ENCODE measurements around the gene HOXC6. TPM values are rescaled to one million over a fixed set of nuclear protein-coding genes. Genes with fewer than 3 reads are reported as not detected.

The HOXC6 gene
- polyA plus RNA-seq, 1 donor, result 13.6 TPM

- no peak for DNase-seq
- WGBS (ENCODE audit: insufficient coverage, low lambda C conversion rate), result 90% methylated on average over 2 of the region's 3 CpGs
- Histone ChIP-seq H3K4me3 (ENCODE audit: low read length) (no peak overlapping the region), H3K27me3 (ENCODE audit: control insufficient read depth, insufficient read depth, low read length) (peaks cover 96% of the 10 kb centered on the region), H3K27ac (ENCODE audit: low read length) (no peak overlapping the region), H3K36me3 (ENCODE audit: control insufficient read depth, insufficient read depth, low read length) (no peaks in the 10 kb centered on the region), H3K4me1 (ENCODE audit: control insufficient read depth, insufficient read depth, low read length) (peaks cover 36% of the 10 kb centered on the region), H3K9me3 (ENCODE audit: control insufficient read depth, low read depth, low read length) (peaks cover 11% of the 10 kb centered on the region)
Observed at GRCh38 chr12:54003625-54004024, 24.6 kb upstream of the HOXC6 start.

- Histone ChIP-seq H3K27me3 (ENCODE audit: control insufficient read depth, insufficient read depth, low read length) (peaks cover 95% of the 10 kb centered on the region), H3K4me3 (ENCODE audit: low read length) (no peak overlapping the region), H3K9me3 (ENCODE audit: control insufficient read depth, low read depth, low read length) (peaks cover 12% of the 10 kb centered on the region), H3K4me1 (ENCODE audit: control insufficient read depth, insufficient read depth, low read length) (peaks cover 38% of the 10 kb centered on the region), H3K36me3 (ENCODE audit: control insufficient read depth, insufficient read depth, low read length) (no peaks in the 10 kb centered on the region), H3K27ac (ENCODE audit: low read length) (no peak overlapping the region)
- DNase-seq, result no peak
- 91% methylated on average over 6 of the region's 20 CpGs for WGBS (ENCODE audit: insufficient coverage, low lambda C conversion rate)
Observed at GRCh38 chr12:54004063-54004840, 24.0 kb upstream of the HOXC6 start.

GRCh38 chr12:54004841-54005530, 23.3 kb upstream of the HOXC6 start:
- DNase-seq, result no peak
- Histone ChIP-seq H3K4me3 (ENCODE audit: low read length) (peak overlapping the region; percentile 12), H3K36me3 (ENCODE audit: control insufficient read depth, insufficient read depth, low read length) (no peaks in the 10 kb centered on the region), H3K9me3 (ENCODE audit: control insufficient read depth, low read depth, low read length) (peaks cover 11% of the 10 kb centered on the region), H3K27me3 (ENCODE audit: control insufficient read depth, insufficient read depth, low read length) (peaks cover 95% of the 10 kb centered on the region), H3K27ac (ENCODE audit: low read length) (no peak overlapping the region), H3K4me1 (ENCODE audit: control insufficient read depth, insufficient read depth, low read length) (peaks cover 42% of the 10 kb centered on the region)
- WGBS (ENCODE audit: insufficient coverage, low lambda C conversion rate), result no CpG with 5 or more reads among the region's 31 CpGs

- Histone ChIP-seq H3K36me3 (ENCODE audit: control insufficient read depth, insufficient read depth, low read length) (no peaks in the 10 kb centered on the region), H3K27ac (ENCODE audit: low read length) (no peak overlapping the region), H3K27me3 (ENCODE audit: control insufficient read depth, insufficient read depth, low read length) (peaks cover 95% of the 10 kb centered on the region), H3K4me3 (ENCODE audit: low read length) (peak overlapping the region; percentile 12), H3K4me1 (ENCODE audit: control insufficient read depth, insufficient read depth, low read length) (peaks cover 46% of the 10 kb centered on the region), H3K9me3 (ENCODE audit: control insufficient read depth, low read depth, low read length) (peaks cover 11% of the 10 kb centered on the region)
- no peak for DNase-seq
- no CpG with 5 or more reads among the region's 26 CpGs for WGBS (ENCODE audit: insufficient coverage, low lambda C conversion rate)
Observed at GRCh38 chr12:54005531-54005852, 22.7 kb upstream of the HOXC6 start.

- Histone ChIP-seq H3K9me3 (ENCODE audit: control insufficient read depth, low read depth, low read length) (peaks cover 9% of the 10 kb centered on the region), H3K4me1 (ENCODE audit: control insufficient read depth, insufficient read depth, low read length) (peaks cover 50% of the 10 kb centered on the region), H3K27me3 (ENCODE audit: control insufficient read depth, insufficient read depth, low read length) (peaks cover 95% of the 10 kb centered on the region), H3K4me3 (ENCODE audit: low read length) (peak overlapping the region; percentile 41), H3K27ac (ENCODE audit: low read length) (no peak overlapping the region), H3K36me3 (ENCODE audit: control insufficient read depth, insufficient read depth, low read length) (no peaks in the 10 kb centered on the region)
- DNase-seq, result peak; percentile 73 to 79
- 10% methylated on average over 8 of the region's 39 CpGs for WGBS (ENCODE audit: insufficient coverage, low lambda C conversion rate)
Observed at GRCh38 chr12:54005853-54006558, 22.2 kb upstream of the HOXC6 start.

- H3K4me1 ChIP-seq (ENCODE audit: control insufficient read depth, insufficient read depth, low read length), result peaks cover 56% of the 10 kb centered on the region
- H3K27me3 ChIP-seq (ENCODE audit: control insufficient read depth, insufficient read depth, low read length), result peaks cover 94% of the 10 kb centered on the region
- no CpG with 5 or more reads among the region's 22 CpGs for whole genome bisulfite sequencing (ENCODE audit: insufficient coverage, low lambda C conversion rate)
- DNase-seq, result peak in 1 of 2 donors; percentile 77
- no peaks in the 10 kb centered on the region for H3K36me3 ChIP-seq (ENCODE audit: control insufficient read depth, insufficient read depth, low read length)
- H3K4me3 ChIP-seq (ENCODE audit: low read length), result peak overlapping the region; percentile 41
- no peak overlapping the region for H3K27ac ChIP-seq (ENCODE audit: low read length)
- H3K9me3 ChIP-seq (ENCODE audit: control insufficient read depth, low read depth, low read length), result peaks cover 9% of the 10 kb centered on the region
Observed at GRCh38 chr12:54006559-54007220, 21.6 kb upstream of the HOXC6 start.

- Histone ChIP-seq H3K4me1 (ENCODE audit: control insufficient read depth, insufficient read depth, low read length) (peaks cover 56% of the 10 kb centered on the region), H3K27ac (ENCODE audit: low read length) (no peak overlapping the region), H3K9me3 (ENCODE audit: control insufficient read depth, low read depth, low read length) (peaks cover 9% of the 10 kb centered on the region), H3K27me3 (ENCODE audit: control insufficient read depth, insufficient read depth, low read length) (peaks cover 90% of the 10 kb centered on the region), H3K4me3 (ENCODE audit: low read length) (no peak overlapping the region), H3K36me3 (ENCODE audit: control insufficient read depth, insufficient read depth, low read length) (no peaks in the 10 kb centered on the region)
- no CpG with 5 or more reads among the region's 2 CpGs for WGBS (ENCODE audit: insufficient coverage, low lambda C conversion rate)
- DNase-seq, result no peak
Observed at GRCh38 chr12:54007538-54008259, 20.5 kb upstream of the HOXC6 start.

- no peak overlapping the region for H3K27ac ChIP-seq (ENCODE audit: low read length)
Observed at GRCh38 chr12:54008260-54008552, 20.0 kb upstream of the HOXC6 start.

GRCh38 chr12:54009171-54010052, 18.8 kb upstream of the HOXC6 start:
- Histone ChIP-seq H3K4me1 (ENCODE audit: control insufficient read depth, insufficient read depth, low read length) (peaks cover 56% of the 10 kb centered on the region), H3K9me3 (ENCODE audit: control insufficient read depth, low read depth, low read length) (peaks cover 10% of the 10 kb centered on the region), H3K27ac (ENCODE audit: low read length) (peak overlapping the region; percentile 48), H3K36me3 (ENCODE audit: control insufficient read depth, insufficient read depth, low read length) (no peaks in the 10 kb centered on the region), H3K27me3 (ENCODE audit: control insufficient read depth, insufficient read depth, low read length) (peaks cover 88% of the 10 kb centered on the region), H3K4me3 (ENCODE audit: low read length) (peak overlapping the region; percentile 55)
- peak in 1 of 2 donors; percentile 49 for DNase-seq
- WGBS (ENCODE audit: insufficient coverage, low lambda C conversion rate), result no CpG with 5 or more reads among the region's 51 CpGs

More at GRCh38 chr12:54008260-54008552, 20.0 kb upstream of the HOXC6 start:
- peaks cover 56% of the 10 kb centered on the region for H3K4me1 ChIP-seq (ENCODE audit: control insufficient read depth, insufficient read depth, low read length)
- H3K4me3 ChIP-seq (ENCODE audit: low read length), result no peak overlapping the region
- DNase-seq, result no peak
- no peaks in the 10 kb centered on the region for H3K36me3 ChIP-seq (ENCODE audit: control insufficient read depth, insufficient read depth, low read length)
- peaks cover 9% of the 10 kb centered on the region for H3K9me3 ChIP-seq (ENCODE audit: control insufficient read depth, low read depth, low read length)
- no CpG with 5 or more reads among the region's 2 CpGs for WGBS (ENCODE audit: insufficient coverage, low lambda C conversion rate)
- peaks cover 90% of the 10 kb centered on the region for H3K27me3 ChIP-seq (ENCODE audit: control insufficient read depth, insufficient read depth, low read length)
